ENCODE data around the gene KLF1.

- TF ChIP-seq CTCF (IDR thresholded peaks at IDR 0.05) (no peak), POLR2A (IDR thresholded peaks at IDR 0.05; ENCODE audit: low read length) (no peak), CHD4 (IDR thresholded peaks at IDR 0.05; ENCODE audit: borderline replicate concordance) (no peak), MAX (IDR thresholded peaks at IDR 0.05) (no peak)
Observed at GRCh38 chr19:12918253-12918652, 31.3 kb upstream of the KLF1 start.
